GM21526 (cell line): ENCODE measurements around the gene GFM2.
"Not testable (repeated sequence)": the region's sequence is repeated elsewhere in the genome, so short reads cannot be mapped to it uniquely, and the experiment has no call there.

ENCODE experiments used
- ATAC-seq: cut with Tn5 transposase; IDR thresholded peaks from one replicate; pipeline ENCODE4 v1.9.1; 2021; ENCODE audit warnings: moderate library complexity; ENCODE audit not compliant: unreplicated experiment, low FRiP score

GFM2 gene

GRCh38 chr5:74722271-74722670 lies 44.6 kb downstream of the GFM2 start:
- no peak for ATAC-seq

- ATAC-seq: no peak
Observed at GRCh38 chr5:74717596-74717995, 49.3 kb downstream of the GFM2 start.

- no peak for ATAC-seq
Observed at GRCh38 chr5:74693191-74693590, 73.7 kb downstream of the GFM2 start.

GRCh38 chr5:74686962-74687751 lies 79.8 kb downstream of the GFM2 start:
- no peak for ATAC-seq

- ATAC-seq: peak; percentile 52
Observed at GRCh38 chr5:74685979-74686631, 80.8 kb downstream of the GFM2 start.

- ATAC-seq: peak; percentile 82
Observed at GRCh38 chr5:74684900-74685851, 81.7 kb downstream of the GFM2 start, which contains the start of gene HEXB. TSS of gene HEXB (plus strand) at chr5:74685233. CDS start at chr5:74685261, 28 bp downstream.

GRCh38 chr5:74679966-74680365 lies 87.0 kb downstream of the GFM2 start:
- ATAC-seq: no peak

GRCh38 chr5:74679300-74679699 lies 87.6 kb downstream of the GFM2 start:
- ATAC-seq: not testable (repeated sequence)

- ATAC-seq: not testable (repeated sequence)
Observed at GRCh38 chr5:74678123-74678522, 88.8 kb downstream of the GFM2 start.

- not testable (repeated sequence) for ATAC-seq
Observed at GRCh38 chr5:74676466-74676865, 90.5 kb downstream of the GFM2 start.

- no peak for ATAC-seq
Observed at GRCh38 chr5:74673011-74673790, 93.7 kb downstream of the GFM2 start.

GRCh38 chr5:74672215-74672877 lies 94.6 kb downstream of the GFM2 start:
- no peak for ATAC-seq
